NCI-H2227 (cell line): ENCODE results near the gene SPTLC3.

Source experiments
- DNase-seq: peaks from one replicate; lab custom pipeline; 2025; ENCODE audit not compliant: unreplicated experiment; lab: John Stamatoyannopoulos, UW

Gene SPTLC3

DNA sequence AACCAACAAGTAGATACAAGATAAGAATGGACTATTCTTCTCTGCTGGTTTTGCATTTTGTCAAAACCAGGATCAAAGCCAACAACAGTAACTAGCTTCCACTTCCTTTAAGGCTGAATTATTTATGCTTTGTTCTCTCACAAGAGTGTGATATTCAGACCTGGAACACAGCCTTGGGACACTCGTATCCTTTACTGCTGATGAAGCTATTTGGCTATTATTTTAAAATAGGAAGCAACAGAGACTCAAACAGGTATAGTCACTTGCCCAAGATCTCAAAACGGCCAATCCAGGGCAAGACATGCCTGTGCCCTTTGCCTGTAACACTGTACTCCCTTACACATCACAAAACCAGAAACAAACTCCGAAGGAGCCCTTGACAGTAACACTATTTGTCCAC is 19.9 kb downstream of the SPTLC3 start:
- DNase-seq, result no peak

DNA sequence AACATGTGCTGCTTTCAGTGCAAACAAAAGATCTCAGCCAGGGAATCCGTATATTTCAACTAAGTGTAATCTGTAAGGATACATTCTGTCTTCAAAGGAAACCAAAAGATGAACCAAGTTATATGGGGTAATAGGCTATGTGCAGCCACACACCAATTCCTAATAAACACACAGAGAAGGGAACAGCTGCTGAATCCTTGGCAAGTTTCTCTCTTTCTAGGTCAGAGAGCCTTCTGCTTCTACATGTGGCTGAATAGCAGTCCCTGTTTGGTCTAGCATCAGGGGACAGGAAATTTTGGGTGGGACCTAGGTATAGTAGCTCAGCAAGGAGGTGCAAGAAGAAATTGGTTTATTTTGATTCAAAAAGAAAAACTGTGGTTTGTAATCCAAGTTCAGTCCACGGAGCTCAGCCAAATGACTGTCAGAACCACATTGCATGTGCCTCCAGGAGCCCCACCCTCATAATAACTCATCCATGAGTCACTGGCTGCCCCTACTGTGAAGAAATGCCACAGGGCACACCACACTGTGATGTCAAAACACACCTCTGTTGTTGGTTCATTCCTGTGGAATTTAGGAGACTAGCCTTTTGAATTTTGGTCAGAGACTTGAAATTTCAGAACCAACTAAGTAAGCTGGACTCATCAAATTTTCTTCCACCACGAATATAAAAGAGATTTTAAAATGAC is 21.1 kb downstream of the SPTLC3 start:
- DNase-seq, result no peak

DNA sequence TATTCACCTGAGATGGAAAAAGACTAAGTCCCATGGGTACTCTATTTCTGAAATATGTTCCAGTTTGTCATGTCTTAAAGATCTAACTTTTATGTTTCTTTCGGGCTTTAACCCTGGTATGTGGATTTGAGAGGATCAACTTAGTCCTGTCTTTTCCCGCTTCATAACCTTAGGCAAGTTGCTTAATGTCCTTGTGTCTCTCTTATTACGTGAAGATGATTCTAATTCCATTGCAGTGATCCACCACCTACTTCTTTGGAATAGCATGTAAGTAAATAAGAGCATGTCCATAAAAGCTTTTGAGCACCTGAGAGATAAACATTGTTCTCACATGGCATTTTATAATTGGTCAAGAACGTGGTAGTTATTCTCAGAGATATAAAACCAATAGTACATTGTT is 23.0 kb downstream of the SPTLC3 start:
- no peak for DNase-seq

DNA sequence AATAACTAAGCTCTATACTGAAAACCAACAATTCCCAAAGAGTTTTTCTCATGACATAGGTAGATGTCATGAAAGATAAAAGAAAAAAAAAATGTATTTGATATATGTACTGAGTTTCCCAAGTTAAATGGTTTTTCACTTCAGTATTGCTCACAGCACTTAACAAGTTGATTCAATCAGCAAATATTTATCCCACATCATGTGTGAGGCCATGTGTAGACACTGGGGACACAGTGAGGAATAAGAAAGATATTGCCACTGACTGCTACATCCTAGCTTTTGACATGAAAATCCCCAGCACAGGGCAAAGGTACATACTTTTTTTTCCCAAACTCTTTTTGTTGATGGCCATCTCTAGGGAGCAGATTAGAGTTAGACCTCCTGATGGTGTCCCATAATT is 25.3 kb downstream of the SPTLC3 start:
- DNase-seq, result no peak

DNA sequence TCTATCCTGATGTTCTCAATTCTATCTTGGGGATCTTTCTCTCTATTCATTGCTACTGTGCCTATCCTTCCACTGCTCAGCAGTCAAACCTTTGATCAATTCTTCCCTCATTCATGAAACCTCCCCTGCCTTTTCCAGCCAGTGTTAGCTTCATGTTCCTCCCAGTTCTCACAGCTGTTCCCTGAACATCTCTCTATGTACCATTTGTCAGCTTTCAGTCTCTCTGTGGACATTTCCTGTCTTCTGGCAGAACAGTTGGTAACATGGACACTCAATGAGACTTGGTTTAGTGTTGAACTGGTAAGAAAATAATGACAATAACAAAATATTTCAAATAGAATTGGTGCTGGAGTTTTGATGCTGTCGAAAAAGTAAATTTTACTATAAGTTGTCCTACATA is 26.2 kb downstream of the SPTLC3 start:
- DNase-seq, result no peak

DNA sequence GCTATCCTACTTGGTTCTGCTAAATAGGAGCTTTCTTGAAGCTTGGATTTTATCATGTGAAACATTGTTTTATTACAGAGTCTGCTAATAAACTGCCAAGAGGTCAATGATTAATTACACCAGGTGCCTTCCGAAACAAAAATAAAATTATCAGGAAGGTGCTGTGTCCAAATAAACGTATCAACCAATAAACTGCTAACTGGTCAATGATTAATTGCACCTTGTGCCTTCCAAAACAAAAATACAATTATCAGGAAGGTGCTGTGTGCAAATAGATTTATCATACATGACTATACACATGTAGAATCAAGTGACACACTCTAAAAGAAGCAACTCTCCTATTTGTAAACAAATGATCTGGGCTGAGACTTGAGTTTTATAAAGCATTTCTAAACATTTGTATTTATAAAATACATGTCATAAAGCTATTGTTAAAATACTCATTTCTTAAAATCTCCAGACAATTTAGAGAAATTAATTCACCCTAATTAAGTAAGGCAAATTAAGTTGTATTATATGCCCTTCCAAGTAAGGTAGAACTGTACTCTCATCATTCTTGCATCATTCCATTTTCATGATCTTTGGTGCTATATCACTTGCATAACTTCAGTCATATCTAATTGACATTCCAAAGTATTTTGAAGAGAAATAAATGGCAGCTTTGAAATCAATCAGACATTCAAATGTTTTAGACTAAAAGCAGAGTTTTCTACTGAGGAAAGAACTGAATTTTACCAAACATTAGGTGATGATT is 26.8 kb downstream of the SPTLC3 start:
- DNase-seq, result no peak

DNA sequence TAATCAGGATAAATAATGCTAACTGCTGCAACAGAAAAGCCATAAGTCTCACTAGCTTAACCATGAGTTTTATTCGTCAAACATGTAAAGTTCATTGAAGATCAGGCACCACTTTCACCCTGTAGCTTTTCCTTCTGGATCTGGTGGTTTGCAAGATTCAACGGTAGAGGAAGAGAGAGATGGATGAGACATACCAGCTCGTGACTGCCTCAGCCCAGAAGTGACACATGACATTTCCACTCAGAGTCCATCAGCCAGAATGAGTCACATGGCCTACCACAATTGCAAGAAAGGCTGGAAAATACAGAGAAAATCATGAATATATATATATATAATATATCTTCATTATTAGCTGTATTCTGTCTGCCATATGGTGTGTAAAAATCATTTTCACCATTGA is 29.0 kb downstream of the SPTLC3 start:
- no peak for DNase-seq

DNA sequence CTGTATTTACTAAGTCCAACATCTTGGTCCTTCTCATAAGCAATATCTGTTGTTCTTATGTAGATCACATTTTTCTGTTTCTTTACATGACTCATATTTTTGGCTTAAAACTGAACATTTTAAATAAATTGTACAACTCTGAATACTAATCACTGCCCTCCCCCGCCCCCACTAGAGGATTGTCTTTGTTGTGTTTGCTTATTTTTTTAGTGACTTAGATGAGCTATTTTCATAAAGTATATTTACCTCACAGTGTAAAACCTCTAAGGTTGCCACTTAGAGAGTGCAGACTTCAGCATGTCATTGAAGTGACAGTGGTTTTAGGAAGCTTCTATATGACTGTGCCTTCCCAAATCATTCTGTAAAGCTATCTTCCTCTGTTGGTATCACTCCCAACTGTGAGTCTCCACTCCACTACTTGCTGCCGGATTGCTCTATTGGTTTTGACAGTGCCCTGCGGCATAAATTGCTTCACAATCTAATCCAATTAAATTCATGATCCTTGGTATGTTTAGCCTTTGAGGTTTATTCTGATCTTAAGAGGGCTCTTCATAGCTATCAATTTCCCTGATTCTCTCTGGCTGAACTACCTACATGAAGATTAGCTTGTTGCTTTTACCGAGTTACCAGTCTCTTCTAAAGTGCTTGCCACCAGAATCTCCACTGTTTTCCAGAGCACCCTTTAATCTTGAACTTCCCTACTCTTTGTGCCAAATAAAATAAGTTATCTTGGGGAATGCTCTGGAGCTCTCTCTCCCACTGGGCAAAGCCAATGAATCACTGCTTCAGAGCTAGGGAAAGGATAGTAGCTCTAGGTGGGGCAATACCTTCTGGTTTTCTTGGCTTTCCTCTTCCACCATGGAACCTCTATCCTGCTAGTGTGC is 33.0 kb downstream of the SPTLC3 start:
- no peak for DNase-seq

DNA sequence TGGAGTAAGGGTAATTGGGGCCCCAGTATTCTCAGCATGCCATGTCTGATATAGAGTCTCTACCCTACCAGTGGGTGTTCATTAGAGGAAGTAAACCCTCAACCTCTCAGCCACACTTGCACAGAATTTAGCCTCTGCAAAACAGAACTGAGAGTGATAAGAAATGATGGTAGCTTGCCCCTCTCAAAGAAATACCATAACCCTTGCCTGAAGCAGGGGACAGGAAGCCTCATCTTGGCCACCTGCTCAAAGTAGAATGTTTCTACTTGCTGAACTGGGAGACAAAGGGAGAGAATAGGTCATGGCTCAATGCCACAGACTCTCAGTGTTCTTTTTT is 33.7 kb downstream of the SPTLC3 start:
- DNase-seq, result no peak

DNA sequence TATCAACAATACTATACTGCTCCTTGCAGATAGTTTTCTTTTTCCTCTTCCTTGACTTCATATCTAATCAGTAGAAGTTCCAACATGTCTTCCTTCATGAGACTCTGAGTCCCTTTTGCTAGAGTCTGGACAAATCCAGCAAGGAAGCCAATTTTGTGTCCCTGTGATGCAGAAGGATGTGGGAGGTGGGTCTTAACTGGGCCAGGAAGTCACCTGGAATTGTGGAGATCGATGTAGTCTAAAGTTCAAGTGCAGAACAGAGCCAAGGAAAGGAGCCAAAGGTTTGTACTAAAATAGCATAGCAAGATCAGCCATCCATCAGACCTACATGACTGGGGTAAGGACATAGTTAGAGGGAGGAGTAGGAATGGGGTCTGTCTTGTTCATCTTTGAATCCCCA is 37.6 kb downstream of the SPTLC3 start:
- DNase-seq, result no peak

DNA sequence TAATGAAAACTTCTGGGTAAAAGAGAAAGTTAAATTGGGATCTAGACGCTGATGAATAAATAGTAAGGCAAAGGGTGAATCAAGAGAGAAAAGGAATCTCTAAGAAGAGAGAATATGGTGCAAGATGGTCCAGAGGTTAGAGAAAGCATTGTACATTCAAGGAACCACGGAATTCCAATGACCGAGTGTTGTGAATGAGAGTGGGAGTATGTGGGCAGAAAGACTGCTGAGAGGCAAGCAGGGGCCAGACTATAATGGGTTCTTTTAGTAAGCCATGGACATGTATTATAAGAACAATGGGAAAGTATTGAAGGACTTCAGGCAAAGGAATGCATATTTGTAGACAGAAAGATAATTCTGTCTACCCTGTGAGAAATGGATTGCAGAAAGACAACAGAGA is 45.2 kb downstream of the SPTLC3 start:
- no peak for DNase-seq

DNA sequence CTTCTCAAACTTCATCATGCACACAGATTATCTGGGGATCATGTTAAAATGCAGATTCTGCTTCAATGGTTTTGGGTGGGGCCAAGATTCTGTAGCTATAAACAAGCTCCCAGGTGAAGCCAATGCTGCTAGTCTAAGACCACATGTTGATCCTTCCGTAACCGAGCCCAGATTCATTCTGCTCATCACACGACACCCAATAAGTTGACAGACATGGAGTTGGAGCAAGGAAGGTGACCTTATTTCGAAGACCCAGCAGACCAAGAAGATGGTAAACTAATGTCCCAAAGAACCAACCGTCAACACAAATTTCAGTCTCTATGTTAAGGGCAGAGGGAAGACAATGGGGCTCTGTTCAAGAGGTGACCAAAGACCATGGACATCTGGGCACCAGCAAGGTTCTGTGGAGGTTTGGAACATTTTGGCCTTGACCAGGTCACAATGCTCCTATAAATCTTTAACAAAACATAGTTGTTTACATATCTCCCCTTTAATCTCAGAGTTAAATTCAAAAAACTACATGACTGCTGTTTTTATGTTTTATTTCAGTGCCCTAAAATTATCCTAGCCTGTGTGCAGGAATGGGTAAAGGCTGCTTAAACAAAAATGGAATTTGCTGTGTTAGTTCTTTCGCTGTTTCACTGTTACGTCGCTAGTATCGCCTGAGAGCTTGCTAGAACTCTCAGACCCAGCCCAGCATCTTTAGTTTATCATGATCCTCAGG is 50.1 kb downstream of the SPTLC3 start:
- DNase-seq, result no peak

DNA sequence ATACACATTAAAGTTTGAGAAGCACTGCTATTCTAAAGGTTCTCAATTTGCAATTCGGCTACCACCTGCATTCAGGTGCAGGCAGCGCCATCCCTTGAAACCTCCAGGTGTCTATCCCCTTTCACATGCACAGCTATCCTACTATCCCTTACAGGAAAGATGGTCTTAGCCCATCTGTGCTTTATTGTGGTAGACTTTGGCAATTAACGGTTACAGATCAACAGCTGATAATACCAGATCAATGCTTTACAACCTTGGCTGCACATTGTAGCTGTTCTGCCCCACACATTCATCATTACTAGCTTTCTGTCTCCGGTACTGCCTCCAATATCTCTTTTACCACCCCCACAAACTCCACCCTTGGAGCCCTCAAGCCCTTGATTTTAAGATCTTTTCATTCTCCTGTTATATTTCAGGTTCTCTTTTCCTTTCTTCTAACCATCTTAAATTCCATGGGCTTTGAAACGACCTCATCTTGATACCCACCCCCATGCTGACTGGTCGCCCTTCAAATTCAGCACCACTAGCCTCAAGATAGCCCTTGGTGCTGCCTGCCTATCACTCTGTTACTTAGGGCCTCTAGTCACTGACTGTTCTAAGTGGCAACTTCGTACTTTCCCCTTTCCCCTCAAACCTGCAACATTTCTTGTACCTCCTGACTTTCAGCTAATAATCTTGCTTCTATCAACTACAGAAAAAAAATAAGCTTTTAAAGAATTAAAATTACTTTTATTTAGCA is 50.8 kb downstream of the SPTLC3 start:
- DNase-seq, result no peak

DNA sequence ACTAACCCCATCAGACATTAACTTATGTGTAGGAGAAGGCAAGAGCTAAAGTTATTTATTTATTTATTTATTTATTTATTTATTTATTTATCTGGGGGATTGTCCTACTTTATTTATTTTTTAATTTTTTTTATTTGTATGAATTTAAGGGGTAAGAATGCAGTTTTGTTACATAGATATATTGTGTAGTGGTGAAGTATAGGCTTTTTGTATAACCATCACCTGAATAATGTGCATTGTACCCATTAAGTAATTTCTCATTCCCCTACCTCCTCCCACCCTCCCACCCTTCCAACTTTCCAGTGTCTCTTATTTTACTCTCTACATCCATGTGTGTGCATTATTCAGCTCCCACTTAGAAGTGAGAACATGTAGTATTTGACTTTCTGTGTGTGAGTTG is 51.6 kb downstream of the SPTLC3 start:
- DNase-seq, result no peak

DNA sequence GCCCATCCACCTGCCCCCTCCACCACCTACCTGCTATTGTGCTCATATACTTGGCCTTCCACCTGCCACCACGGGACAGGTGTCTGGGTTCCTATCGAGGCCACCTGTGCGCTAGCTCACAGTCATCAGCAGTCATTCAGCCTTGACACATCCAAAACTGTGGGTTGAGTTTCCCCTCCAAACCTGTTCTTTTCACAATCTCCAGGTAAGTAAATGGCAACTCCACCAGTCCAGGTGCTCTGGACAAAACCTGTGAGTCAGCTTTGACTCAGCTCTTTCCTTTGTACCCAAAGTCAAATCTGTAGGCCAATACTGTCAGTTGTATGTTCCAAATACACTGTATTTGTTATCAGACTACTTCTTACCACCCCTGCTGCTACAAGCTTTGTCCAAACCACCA is 52.6 kb downstream of the SPTLC3 start:
- DNase-seq, result no peak

DNA sequence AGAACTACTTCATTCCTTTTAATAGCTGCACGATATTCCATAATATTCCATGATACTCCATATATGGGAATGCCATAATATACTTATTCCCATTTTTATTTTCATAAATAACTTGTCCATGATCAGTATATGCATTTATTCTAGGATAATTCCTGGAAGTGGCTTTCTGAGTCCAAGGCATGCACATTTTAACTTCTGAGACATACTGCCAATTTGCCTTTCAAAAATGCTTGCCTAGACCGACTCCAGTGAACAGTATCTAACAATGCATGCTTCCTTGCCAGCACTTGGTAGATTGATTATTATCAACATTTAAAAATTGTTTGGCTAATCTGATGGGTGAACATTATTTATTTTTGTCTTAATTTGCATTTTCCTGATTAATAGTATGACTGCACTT is 54.0 kb downstream of the SPTLC3 start:
- DNase-seq, result no peak

DNA sequence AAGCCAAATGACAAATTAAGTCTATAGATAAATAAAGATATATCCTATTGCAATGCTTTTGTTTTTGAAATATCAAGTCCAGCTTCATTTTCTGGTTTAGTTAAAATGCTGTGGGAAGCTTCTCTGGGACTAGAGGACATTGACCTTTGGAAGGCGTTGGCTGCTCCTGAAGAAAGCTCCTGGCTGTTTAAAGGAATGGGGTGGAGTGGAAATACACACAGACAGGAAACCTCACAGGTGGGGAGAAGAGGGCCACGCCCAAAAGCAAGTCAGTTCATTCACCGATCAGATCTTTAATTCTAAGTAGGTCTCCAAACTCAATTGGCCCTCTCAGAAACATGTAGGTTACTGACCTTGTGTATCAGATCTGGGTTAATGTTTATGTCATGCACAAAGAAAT is 59.6 kb downstream of the SPTLC3 start:
- no peak for DNase-seq

DNA sequence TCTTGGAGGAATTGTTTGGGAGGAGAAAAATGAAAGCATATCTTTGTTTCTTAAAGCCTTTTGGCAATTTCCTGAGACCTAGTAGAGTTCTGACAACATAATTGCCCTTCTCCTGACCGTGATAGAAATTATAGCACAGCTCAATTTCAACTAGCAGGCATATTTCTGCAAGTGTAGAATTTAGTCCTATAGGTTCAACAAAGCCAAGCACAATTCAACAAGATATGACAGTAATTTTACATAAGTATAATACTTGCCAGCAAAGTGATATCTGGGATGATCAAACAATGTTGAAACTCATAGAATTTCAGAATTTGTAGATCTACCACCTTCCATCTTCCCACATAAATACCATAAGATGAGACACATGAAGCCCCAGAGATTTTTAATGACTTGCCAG is 73.1 kb downstream of the SPTLC3 start:
- DNase-seq, result peak; percentile 15

DNA sequence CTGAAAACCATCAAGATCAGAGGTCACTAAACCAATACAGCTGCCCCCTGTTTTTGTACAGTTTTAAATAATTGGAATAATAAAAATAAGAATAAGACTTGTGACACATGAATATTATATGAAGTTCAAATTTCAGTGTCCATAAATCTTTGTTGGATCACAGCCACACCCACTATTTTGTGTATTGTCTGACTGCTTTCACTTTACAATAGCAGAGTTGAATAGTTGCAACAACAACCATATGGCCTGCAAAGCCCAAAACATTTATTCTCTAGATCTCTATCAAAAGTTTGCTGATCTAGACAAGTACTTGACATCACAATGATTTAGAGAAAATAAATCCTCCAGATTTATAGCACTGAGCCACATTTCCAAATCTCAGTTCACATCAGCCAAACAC is 73.6 kb downstream of the SPTLC3 start:
- no peak for DNase-seq

DNA sequence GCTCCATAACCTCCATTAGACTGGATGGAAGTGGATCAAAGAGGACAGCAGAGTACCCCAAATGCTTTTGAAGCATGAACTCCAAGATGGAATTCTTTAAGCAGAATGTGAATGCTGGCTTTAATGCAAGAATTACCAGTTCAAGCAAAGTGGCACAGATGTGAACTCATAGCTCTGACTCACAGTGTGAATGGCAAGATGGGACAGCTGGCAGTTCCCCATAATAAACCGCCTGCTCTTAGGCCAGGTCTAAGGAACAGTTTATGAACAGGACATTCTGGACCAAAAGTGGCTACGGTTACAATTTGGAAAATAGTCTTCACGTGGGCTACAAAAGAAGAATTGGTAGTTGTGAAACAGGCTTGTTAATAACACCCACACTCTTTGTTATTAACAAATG is 76.5 kb downstream of the SPTLC3 start:
- no peak for DNase-seq
